H1 (cell line): Measurements from ENCODE around the gene UPK3B. TPM values are rescaled to one million over a fixed set of nuclear protein-coding genes. Genes with fewer than 3 reads are reported as not detected.
"Not testable (repeated sequence)": the region's sequence is repeated elsewhere in the genome, so short reads cannot be mapped to it uniquely, and the experiment has no call there.

Source experiments
- CTCF ChIA-PET: fragments of 300-600 bp; sonication (Branson Sonifier 250); formaldehyde crosslinking; loops from one replicate; lab custom pipeline; 2021; ENCODE audit not compliant: partially characterized antibody; lab: Charles Lee
- POLR2A ChIA-PET: fragments of 300-600 bp; sonication (Branson Sonifier 250); formaldehyde crosslinking; loops from one replicate; lab custom pipeline; 2021; ENCODE audit warnings: inconsistent platforms; ENCODE audit not compliant: partially characterized antibody; lab: Charles Lee
- DNase-seq, 2 experiments: peaks; one replicate each; pipeline versions ENCODE4 v3.0.0 to v3.0.0-alpha.2; 2010 to 2022; ENCODE audit warnings: low spot score in 2 of 2, low read depth in 1 of 2, mixed read lengths in 1 of 2
- FAIRE-seq: peaks from 2 replicates; lab custom pipeline; 2011; peaks lifted over from hg19 to GRCh38; lab: Jason Lieb, UNC
- H2AFZ ChIP-seq: 2 replicates; pipeline ENCODE4 v1.8.1; 2012; ENCODE audit warnings: low read length, inconsistent platforms
- H2AK5ac ChIP-seq: 2 replicates; pipeline ENCODE4 v1.6.1; 2013; ENCODE audit warnings: low read depth, low read length
- H2BK120ac ChIP-seq: replicated peaks from 2 replicates; pipeline ENCODE3; 2013; ENCODE audit warnings: low read depth, low read length, inconsistent platforms
- H2BK12ac ChIP-seq: 2 replicates; pipeline ENCODE4 v1.6.1; 2013; ENCODE audit warnings: low read depth, low read length
- H2BK15ac ChIP-seq: 2 replicates; pipeline ENCODE4 v1.6.1; 2013; ENCODE audit warnings: low read length
- H2BK20ac ChIP-seq: 2 replicates; pipeline ENCODE4 v1.6.1; 2013; ENCODE audit warnings: low read length
- H2BK5ac ChIP-seq: 2 replicates; pipeline ENCODE4 v1.6.1; 2013; ENCODE audit warnings: low read depth, low read length
- H3K14ac ChIP-seq: 2 replicates; pipeline ENCODE4 v1.6.1; 2013; ENCODE audit warnings: inconsistent platforms; ENCODE audit not compliant: insufficient read length
- H3K18ac ChIP-seq: 2 replicates; pipeline ENCODE4 v1.6.1; 2013; ENCODE audit warnings: low read length; ENCODE audit errors: extremely low read depth
- H3K23ac ChIP-seq: 2 replicates; pipeline ENCODE4 v1.6.1; 2013; ENCODE audit warnings: inconsistent platforms; ENCODE audit not compliant: insufficient read length
- H3K23me2 ChIP-seq: 2 replicates; pipeline ENCODE4 v1.6.1; 2013; ENCODE audit warnings: low read depth, low read length
- H3K27ac ChIP-seq: 2 replicates; pipeline ENCODE4 v1.6.1; 2011; ENCODE audit warnings: low read depth, low read length, inconsistent platforms
- H3K27me3 ChIP-seq, 4 experiments: replicated peaks in 1 of 4; 1 replicate in 1 of 4; 2 replicates in 3 of 4; pipeline versions ENCODE4 v1.6.1 to v1.8.1; 2011 to 2013; ENCODE audit warnings: low read length in 3 of 4, mild to moderate bottlenecking in 3 of 4, inconsistent platforms in 2 of 4, mixed read lengths in 2 of 4, moderate library complexity in 1 of 4; ENCODE audit not compliant: control insufficient read depth in 3 of 4, insufficient read depth in 3 of 4; ENCODE audit errors: extremely low read depth in 1 of 4
- H3K36me3 ChIP-seq, 4 experiments: 2 replicates each; pipeline versions ENCODE4 v1.6.1 to v1.8.1; 2011 to 2013; ENCODE audit warnings: mild to moderate bottlenecking in 4 of 4, low read length in 3 of 4, moderate library complexity in 2 of 4, control low read depth in 1 of 4, inconsistent platforms in 1 of 4; ENCODE audit not compliant: insufficient read depth in 4 of 4, control insufficient read depth in 2 of 4
- H3K4ac ChIP-seq: replicated peaks from 2 replicates; pipeline ENCODE3; 2013; ENCODE audit warnings: low read length, low read depth, mixed read lengths, inconsistent platforms; ENCODE audit not compliant: insufficient read length
- H3K4me1 ChIP-seq, 4 experiments: replicated peaks in 1 of 4; 1 replicate in 1 of 4; 2 replicates in 3 of 4; pipeline versions ENCODE4 v1.6.1 to v1.8.1; 2011 to 2013; ENCODE audit warnings: low read length in 3 of 4, inconsistent platforms in 2 of 4, mixed read lengths in 1 of 4; ENCODE audit not compliant: insufficient read depth in 4 of 4, control insufficient read depth in 3 of 4
- H3K4me2 ChIP-seq, 2 experiments: 2 replicates each; pipeline versions ENCODE4 v1.6.1 to v1.8.1; 2011 to 2013; ENCODE audit warnings: low read depth in 2 of 2, low read length in 2 of 2, control low read depth in 1 of 2, inconsistent platforms in 1 of 2, mild to moderate bottlenecking in 1 of 2; ENCODE audit not compliant: insufficient read depth in 1 of 2
- H3K4me3 ChIP-seq, 4 experiments: fragments of 200-600, 300-600 bp in 1 of 4; sonication (generic), shearing (Covaris generic), sonication (Bioruptor Twin) in 1 of 4; 2 replicates each; pipeline versions ENCODE4 v1.5.1 to v1.8.1; 2011 to 2016; ENCODE audit warnings: low read length in 4 of 4, low read depth in 3 of 4, control low read depth in 2 of 4, inconsistent platforms in 2 of 4, mild to moderate bottlenecking in 2 of 4, mixed read lengths in 1 of 4, moderate library complexity in 1 of 4; ENCODE audit not compliant: insufficient read depth in 2 of 4; ENCODE audit errors: extremely low read depth in 1 of 4
- H3K56ac ChIP-seq: replicated peaks from 2 replicates; pipeline ENCODE3; 2013; ENCODE audit warnings: low read depth, mild to moderate bottlenecking, mixed read lengths, low read length, inconsistent platforms; ENCODE audit not compliant: insufficient read length
- H3K79me1 ChIP-seq: 2 replicates; pipeline ENCODE4 v1.6.1; 2013; ENCODE audit warnings: low read depth, low read length, control low read depth
- H3K79me2 ChIP-seq, 2 experiments: 2 replicates each; pipeline versions ENCODE4 v1.6.1 to v1.8.1; 2012 to 2013; ENCODE audit warnings: low read length in 2 of 2, mild to moderate bottlenecking in 2 of 2, inconsistent platforms in 1 of 2; ENCODE audit not compliant: insufficient read depth in 2 of 2, control insufficient read depth in 1 of 2
- H3K9ac ChIP-seq, 4 experiments: replicated peaks in 1 of 4; 1 replicate in 1 of 4; 2 replicates in 3 of 4; pipeline versions ENCODE4 v1.6.1 to v1.8.1; 2011 to 2013; ENCODE audit warnings: low read depth in 3 of 4, low read length in 3 of 4, control low read depth in 2 of 4, mild to moderate bottlenecking in 2 of 4, moderate library complexity in 2 of 4, inconsistent platforms in 1 of 4; ENCODE audit errors: extremely low read depth in 1 of 4
- H3K9me3 ChIP-seq, 2 experiments: 2 replicates each; pipeline versions ENCODE4 v1.6.1 to v1.8.1; 2012 to 2013; ENCODE audit warnings: mild to moderate bottlenecking in 2 of 2, moderate library complexity in 2 of 2, control low read depth in 1 of 2, inconsistent platforms in 1 of 2, low read depth in 1 of 2, low read length in 1 of 2, mixed read lengths in 1 of 2; ENCODE audit not compliant: insufficient read depth in 2 of 2
- H4K20me1 ChIP-seq, 2 experiments: replicated peaks in 1 of 2; 2 replicates each; pipeline versions ENCODE3 to v1.8.1; 2011 to 2013; ENCODE audit warnings: inconsistent platforms in 2 of 2, low read length in 2 of 2, mild to moderate bottlenecking in 1 of 2; ENCODE audit not compliant: insufficient read depth in 2 of 2, control insufficient read depth in 1 of 2
- H4K5ac ChIP-seq: 2 replicates; pipeline ENCODE4 v1.6.1; 2013; ENCODE audit warnings: low read length, low read depth, mixed read lengths, inconsistent platforms; ENCODE audit not compliant: insufficient read length
- H4K8ac ChIP-seq: 2 replicates; pipeline ENCODE4 v1.8.0; 2013; ENCODE audit warnings: mild to moderate bottlenecking, moderate library complexity, low read length, inconsistent platforms; ENCODE audit not compliant: insufficient read depth; ENCODE audit errors: extremely low read depth
- H4K91ac ChIP-seq: replicated peaks from 2 replicates; pipeline ENCODE3; 2013; ENCODE audit warnings: low read length, mixed read lengths, inconsistent platforms; ENCODE audit not compliant: insufficient read length
- WGBS, 2 experiments: shearing (Covaris generic) in 1 of 2; methylation state at CpG; one replicate each; pipeline versions ENCODE4 v1.1.6 to v1.1.7; 2013 to 2015; ENCODE audit warnings: low lambda C conversion rate in 2 of 2, mixed read lengths in 2 of 2, inconsistent platforms in 1 of 2, low coverage in 1 of 2, missing lambda C conversion rate in 1 of 2; ENCODE audit not compliant: insufficient replicate concordance in 2 of 2, insufficient coverage in 1 of 2, insufficient read length in 1 of 2; ENCODE audit errors: extremely low coverage in 1 of 2, missing lambda C conversion rate in 1 of 2; 5-methylcytosine and 5-hydroxymethylcytosine counted together
- polyA plus RNA-seq, 7 experiments: library from polyadenylated mRNA; depleted of rRNA in 3 of 7; stranded (reverse) in 5 of 7; unstranded in 2 of 7; fragments of >200 nt in 5 of 7; fragments of 200-250 nt in 2 of 7; gene quantifications; 1 replicate in 5 of 7; 2 replicates in 1 of 7; 4 replicates in 1 of 7; pipeline versions ENCODE4 v1.2.1 to v1.2.3, GENCODE V29; 2011 to 2013; ENCODE audit warnings: missing spikeins in 2 of 7, mixed read lengths in 2 of 7
- total RNA-seq: library from RNA; stranded (reverse); fragmentation: NEBNext Ultra II Directional; extraction: Animal tissue kit (Norgen Biotek cat#: 25700); gene quantifications from 2 replicates; pipeline ENCODE4 v1.2.1, GENCODE V29; 2021

The UPK3B gene
- total and polyA plus RNA-seq, 2 of the 8 experiments (the other 6 are each of a cell fraction or from before 2014, with no cell fraction given) = 5.9 to 20.6 TPM

- H3K4me1 ChIP-seq, H2BK15ac ChIP-seq, H3K23ac ChIP-seq, H3K4me2 ChIP-seq, H3K79me2 ChIP-seq, H2AK5ac ChIP-seq, H3K18ac ChIP-seq, H3K9me3 ChIP-seq, H2BK20ac ChIP-seq, H4K8ac ChIP-seq, H3K79me1 ChIP-seq, H3K4ac ChIP-seq, H3K56ac ChIP-seq, CTCF ChIA-PET, H4K91ac ChIP-seq, H3K36me3 ChIP-seq, H4K5ac ChIP-seq, H4K20me1 ChIP-seq, H3K9ac ChIP-seq, H2BK5ac ChIP-seq, POLR2A ChIA-PET, H3K14ac ChIP-seq, DNase-seq, H3K4me3 ChIP-seq, H3K27ac ChIP-seq, H3K23me2 ChIP-seq, H2AFZ ChIP-seq, H2BK120ac ChIP-seq, FAIRE-seq, H2BK12ac ChIP-seq, H3K27me3 ChIP-seq: not testable (repeated sequence)
- no CpG with 5 or more reads among the region's 17 CpGs for WGBS, 2 experiments
Measured at GRCh38 chr7:76462271-76462882, 48.0 kb upstream of the UPK3B start.

DNA sequence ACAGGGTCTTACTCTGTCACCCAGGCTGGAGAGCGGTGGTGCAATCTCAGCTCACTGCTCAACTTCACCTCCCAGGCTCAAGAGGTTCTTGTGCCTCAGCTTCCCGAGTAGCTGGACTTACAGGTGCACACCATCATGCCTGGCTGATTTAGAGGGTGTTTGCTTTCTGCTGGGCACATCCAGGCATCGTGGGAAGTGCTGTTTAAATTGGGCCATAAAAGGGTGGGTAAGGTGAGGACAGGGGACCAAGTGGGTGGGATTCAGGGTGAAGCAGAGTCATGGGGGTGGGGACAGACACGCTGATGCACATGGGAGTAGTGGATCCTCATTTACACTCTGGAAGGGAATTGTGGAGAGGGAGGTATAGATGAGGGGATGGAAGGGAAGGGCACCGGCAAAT is 45.4 kb upstream of the UPK3B start:
- H2BK20ac ChIP-seq, H3K4ac ChIP-seq, H3K23me2 ChIP-seq, H4K91ac ChIP-seq, H3K79me1 ChIP-seq, H3K9ac ChIP-seq, H2BK5ac ChIP-seq, H3K79me2 ChIP-seq, H3K14ac ChIP-seq, H4K5ac ChIP-seq, H3K27ac ChIP-seq, H2AFZ ChIP-seq, H3K4me1 ChIP-seq, H3K36me3 ChIP-seq, H3K9me3 ChIP-seq, H3K23ac ChIP-seq, H3K56ac ChIP-seq, H3K27me3 ChIP-seq, CTCF ChIA-PET, DNase-seq, H3K4me3 ChIP-seq, H2BK12ac ChIP-seq, H2BK120ac ChIP-seq, H4K8ac ChIP-seq, H2BK15ac ChIP-seq, H3K18ac ChIP-seq, FAIRE-seq, POLR2A ChIA-PET, H3K4me2 ChIP-seq, H4K20me1 ChIP-seq, H2AK5ac ChIP-seq: not testable (repeated sequence)
- 92% methylated on average over 3 of the region's 5 CpGs; no CpG with 5 or more reads in 1 of the 2 experiments for WGBS, 2 experiments
